GM19324 (cell line): ENCODE measurements around the gene GLIPR2.

Experiments
- ATAC-seq: cut with Tn5 transposase; IDR thresholded peaks from one replicate; pipeline ENCODE4 v1.9.1; 2021; ENCODE audit warnings: mild to moderate bottlenecking, moderate library complexity; ENCODE audit not compliant: unreplicated experiment, low FRiP score

The GLIPR2 gene

GRCh38 chr9:36190388-36191289 is 54.1 kb downstream of the GLIPR2 start, which contains the start of gene CLTA:
TSS of gene CLTA (plus strand) at chr9:36190921. CDS start at chr9:36191057, 136 bp downstream.
- peak; percentile 97 for ATAC-seq

GRCh38 chr9:36191290-36191645 is 54.7 kb downstream of the GLIPR2 start:
- peak; percentile 13 for ATAC-seq

GRCh38 chr9:36191686-36192085 is 55.2 kb downstream of the GLIPR2 start:
- no peak for ATAC-seq

GRCh38 chr9:36192196-36192595 is 55.7 kb downstream of the GLIPR2 start:
- no peak for ATAC-seq

GRCh38 chr9:36193023-36193422 is 56.5 kb downstream of the GLIPR2 start:
- ATAC-seq: no peak

- ATAC-seq: no peak
Measured at GRCh38 chr9:36194326-36195000, 57.9 kb downstream of the GLIPR2 start.

- no peak for ATAC-seq
Measured at GRCh38 chr9:36204906-36205547, 68.5 kb downstream of the GLIPR2 start.

GRCh38 chr9:36207016-36207415 is 70.5 kb downstream of the GLIPR2 start:
- ATAC-seq: no peak

GRCh38 chr9:36207546-36208012 is 71.0 kb downstream of the GLIPR2 start:
- ATAC-seq: no peak

GRCh38 chr9:36208521-36209253 is 72.2 kb downstream of the GLIPR2 start:
- ATAC-seq: no peak

- no peak for ATAC-seq
Measured at GRCh38 chr9:36210722-36211121, 74.2 kb downstream of the GLIPR2 start.

GRCh38 chr9:36211510-36211909 is 75.0 kb downstream of the GLIPR2 start:
- ATAC-seq: no peak

- ATAC-seq: no peak
Measured at GRCh38 chr9:36213387-36213786, 76.9 kb downstream of the GLIPR2 start.
